Measurements from ENCODE around the gene CTNNA2.

DNA sequence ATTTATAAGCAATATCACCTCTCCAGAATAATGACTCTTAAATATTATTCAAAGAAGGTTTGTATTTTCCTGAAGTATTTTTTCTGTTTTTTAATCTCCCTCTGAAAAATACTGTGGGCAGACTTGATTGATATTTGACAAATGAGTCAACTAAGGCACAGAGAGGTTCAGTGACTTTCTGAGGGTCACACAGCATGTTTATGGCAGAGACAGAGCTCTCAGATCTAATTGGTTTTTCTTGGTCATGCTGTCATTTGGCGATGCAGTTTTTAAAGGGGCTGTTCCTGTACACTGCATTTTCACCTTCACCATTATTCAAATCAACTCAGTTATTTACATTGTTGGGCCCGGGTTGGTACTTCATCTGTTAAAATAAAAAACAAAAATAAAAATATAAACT, 527.4 kb downstream of the CTNNA2 start:
- TF ChIP-seq ZFP30 (CRISPR knock-in tag; IDR thresholded peaks at IDR 0.05), result no peak
- TF ChIP-seq SNAI2 (CRISPR knock-in tag; IDR thresholded peaks at IDR 0.05), result no peak
- TF ChIP-seq ZNF8 (CRISPR knock-in tag; IDR thresholded peaks at IDR 0.05), result no peak
